ENCODE data around the gene DMAC2L. TPM values are rescaled to one million over a fixed set of nuclear protein-coding genes. Genes with fewer than 3 reads are reported as not detected.
"Not testable (repeated sequence)": the region's sequence is repeated elsewhere in the genome, so short reads cannot be mapped to it uniquely, and the experiment has no call there.

Gene DMAC2L
- total RNA-seq, 1 experiment from 2014 or later = 14.0 TPM

- no peaks in the 10 kb centered on the region for H3K4me1 ChIP-seq (ENCODE audit: control insufficient read depth, insufficient read depth, low read length)
- no peak for DNase-seq (ENCODE audit: low read depth, low spot score)
- H3K4me3 ChIP-seq (ENCODE audit: low read depth in 2 of 2, low read length in 2 of 2) = no peak overlapping the region
- CTCF ChIA-PET = no interaction called here
- H3K9me3 ChIP-seq (ENCODE audit: control insufficient read depth, insufficient read depth, low read depth, low read length) = no peaks in the 10 kb centered on the region
- no peaks in the 10 kb centered on the region for H3K27me3 ChIP-seq (ENCODE audit: control insufficient read depth, insufficient read depth, low read length)
- in situ Hi-C loops (cut with HindIII; ENCODE audit: low pct_unique_long_range_greater_than_20kb, low sequenced_read_pairs) (no loop called here), intact Hi-C loops (cut with micrococcal nuclease; ENCODE audit: unreplicated experiment) (no loop called here)
- TF ChIP-seq CTCF (IDR thresholded peaks at IDR 0.05) = no peak
- no peak for TF ChIP-seq TCF7L2 (IDR thresholded peaks at IDR 0.05; ENCODE audit: low read depth, low read length)
- no peak for TF ChIP-seq REST (IDR thresholded peaks at IDR 0.05; ENCODE audit: insufficient read depth in 1 of 2, low read depth in 2 of 2, low read length in 1 of 2)
- no peak for TF ChIP-seq SIN3A (IDR thresholded peaks at IDR 0.05; ENCODE audit: borderline replicate concordance, insufficient read depth, low read depth, low read length)
- no peak for TF ChIP-seq POLR2AphosphoS5 (IDR thresholded peaks at IDR 0.05; ENCODE audit: low read depth, low read length)
- H3K36me3 ChIP-seq (ENCODE audit: control insufficient read depth, insufficient read depth, low read length) = no peaks in the 10 kb centered on the region
- no peak overlapping the region for H3K27ac ChIP-seq (ENCODE audit: low read length)
- no peak for ATAC-seq
- POLR2A ChIA-PET = no interaction called here
- no TSS peak for BruUV-seq (replicated peaks)
Observed at GRCh38 chr14:50364792-50365191, 52.7 kb downstream of the DMAC2L start.

GRCh38 chr14:50365572-50365971 is 53.4 kb downstream of the DMAC2L start:
- in situ Hi-C loops (cut with HindIII; ENCODE audit: low pct_unique_long_range_greater_than_20kb, low sequenced_read_pairs); intact Hi-C loops (cut with micrococcal nuclease; ENCODE audit: unreplicated experiment); CTCF ChIA-PET; H3K27ac ChIP-seq (ENCODE audit: low read length); H3K4me1 ChIP-seq (ENCODE audit: control insufficient read depth, insufficient read depth, low read length); H3K9me3 ChIP-seq (ENCODE audit: control insufficient read depth, insufficient read depth, low read depth, low read length); H3K36me3 ChIP-seq (ENCODE audit: control insufficient read depth, insufficient read depth, low read length); BruUV-seq (replicated peaks); POLR2A ChIA-PET; ATAC-seq; H3K27me3 ChIP-seq (ENCODE audit: control insufficient read depth, insufficient read depth, low read length); H3K4me3 ChIP-seq (ENCODE audit: low read depth in 2 of 2, low read length in 2 of 2); DNase-seq (ENCODE audit: low read depth, low spot score): not testable (repeated sequence)

GRCh38 chr14:50366115-50366514 is 54.0 kb downstream of the DMAC2L start:
- CTCF ChIA-PET = no interaction called here

More at GRCh38 chr14:50366115-50366514, 54.0 kb downstream of the DMAC2L start:
- POLR2A ChIA-PET = no interaction called here
- Histone ChIP-seq H3K9me3 (ENCODE audit: control insufficient read depth, insufficient read depth, low read depth, low read length) (no peaks in the 10 kb centered on the region), H3K4me1 (ENCODE audit: control insufficient read depth, insufficient read depth, low read length) (no peaks in the 10 kb centered on the region), H3K36me3 (ENCODE audit: control insufficient read depth, insufficient read depth, low read length) (no peaks in the 10 kb centered on the region), H3K27ac (ENCODE audit: low read length) (no peak overlapping the region), H3K4me3 (ENCODE audit: low read depth in 2 of 2, low read length in 2 of 2) (no peak overlapping the region), H3K27me3 (ENCODE audit: control insufficient read depth, insufficient read depth, low read length) (no peaks in the 10 kb centered on the region)
- DNase-seq (ENCODE audit: low read depth, low spot score) (no peak), ATAC-seq (no peak)
- TF ChIP-seq POLR2AphosphoS5 (IDR thresholded peaks at IDR 0.05; ENCODE audit: low read depth, low read length) (no peak), REST (IDR thresholded peaks at IDR 0.05; ENCODE audit: insufficient read depth in 1 of 2, low read depth in 2 of 2, low read length in 1 of 2) (no peak), SIN3A (IDR thresholded peaks at IDR 0.05; ENCODE audit: borderline replicate concordance, insufficient read depth, low read depth, low read length) (no peak), CTCF (IDR thresholded peaks at IDR 0.05) (no peak), TCF7L2 (IDR thresholded peaks at IDR 0.05; ENCODE audit: low read depth, low read length) (no peak)
- BruUV-seq (replicated peaks) = no TSS peak
- in situ Hi-C loops (cut with HindIII; ENCODE audit: low pct_unique_long_range_greater_than_20kb, low sequenced_read_pairs) (no loop called here), intact Hi-C loops (cut with micrococcal nuclease; ENCODE audit: unreplicated experiment) (no loop called here)
